COLO668 (cell line): Measurements from ENCODE around the gene PEX11B.

Source experiments
- DNase-seq: peaks from one replicate; lab custom pipeline; 2025; ENCODE audit not compliant: unreplicated experiment; lab: John Stamatoyannopoulos, UW

The PEX11B gene, protein sequence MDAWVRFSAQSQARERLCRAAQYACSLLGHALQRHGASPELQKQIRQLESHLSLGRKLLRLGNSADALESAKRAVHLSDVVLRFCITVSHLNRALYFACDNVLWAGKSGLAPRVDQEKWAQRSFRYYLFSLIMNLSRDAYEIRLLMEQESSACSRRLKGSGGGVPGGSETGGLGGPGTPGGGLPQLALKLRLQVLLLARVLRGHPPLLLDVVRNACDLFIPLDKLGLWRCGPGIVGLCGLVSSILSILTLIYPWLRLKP

DNA sequence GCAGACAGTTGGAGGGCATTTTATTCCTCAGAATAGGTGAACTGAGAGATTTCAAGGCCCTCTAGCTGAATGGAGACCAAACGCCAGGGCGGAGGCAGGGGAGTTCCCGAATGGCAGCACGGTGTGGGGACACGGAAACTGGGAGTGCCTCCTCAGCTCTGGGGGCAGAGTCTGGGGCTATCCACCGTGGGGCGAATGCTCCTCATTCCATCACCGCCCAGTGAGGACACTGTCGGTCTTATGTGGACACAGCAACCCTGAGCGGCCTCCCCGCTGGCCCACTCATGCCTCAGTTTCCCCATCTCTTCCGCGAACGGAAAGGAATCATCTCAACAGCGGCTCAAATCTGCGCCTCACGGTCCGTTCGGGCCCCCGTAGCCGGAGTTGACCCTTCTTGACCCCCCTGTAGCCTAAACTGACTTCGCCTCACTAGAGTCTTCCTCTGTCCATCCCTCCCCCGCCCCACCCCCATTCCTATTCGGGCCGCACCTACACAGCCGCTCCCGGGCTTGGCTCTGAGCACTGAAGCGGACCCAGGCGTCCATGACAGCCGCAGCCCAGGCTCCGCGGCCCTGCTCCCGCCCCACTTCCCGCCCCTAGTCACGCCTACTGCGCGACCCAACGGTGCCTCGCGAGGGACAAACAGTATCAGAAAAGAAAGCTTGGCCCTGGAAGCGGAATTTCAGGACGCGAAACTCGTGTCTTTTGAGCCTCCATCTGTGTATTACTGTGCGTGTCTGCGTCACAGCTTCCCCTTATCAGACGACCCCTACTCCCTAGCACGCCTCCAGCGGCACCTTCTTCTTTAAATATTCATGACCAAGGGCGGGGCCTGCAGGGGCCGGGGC, at the start of gene PEX11B:
Gene PEX11B, minus strand, starts transcription at position 574 of the 848 bp plus-strand sequence. Its CDS starts 29 bp downstream, at position 545.
- DNase-seq, result peak; percentile 91

DNA sequence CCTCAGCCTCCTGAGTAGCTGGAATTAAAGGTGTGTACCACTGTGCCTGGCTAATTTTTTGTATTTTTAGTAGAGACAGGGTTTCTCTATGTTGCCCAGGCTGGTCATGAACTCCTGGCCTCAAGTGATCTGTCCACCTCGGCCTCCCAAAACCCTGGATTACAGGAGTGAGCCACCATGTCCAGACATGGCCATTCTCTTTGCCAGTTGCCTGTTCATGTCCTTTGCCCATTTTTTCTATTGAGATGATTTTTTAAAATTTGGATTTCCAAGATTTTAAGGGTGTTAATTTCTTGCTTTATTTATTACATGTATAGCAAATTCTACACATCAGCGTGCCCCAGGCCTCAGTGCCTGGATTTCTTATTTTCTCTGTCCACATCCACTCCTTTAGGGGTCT, 48.8 kb upstream of the PEX11B start:
- no peak for DNase-seq

DNA sequence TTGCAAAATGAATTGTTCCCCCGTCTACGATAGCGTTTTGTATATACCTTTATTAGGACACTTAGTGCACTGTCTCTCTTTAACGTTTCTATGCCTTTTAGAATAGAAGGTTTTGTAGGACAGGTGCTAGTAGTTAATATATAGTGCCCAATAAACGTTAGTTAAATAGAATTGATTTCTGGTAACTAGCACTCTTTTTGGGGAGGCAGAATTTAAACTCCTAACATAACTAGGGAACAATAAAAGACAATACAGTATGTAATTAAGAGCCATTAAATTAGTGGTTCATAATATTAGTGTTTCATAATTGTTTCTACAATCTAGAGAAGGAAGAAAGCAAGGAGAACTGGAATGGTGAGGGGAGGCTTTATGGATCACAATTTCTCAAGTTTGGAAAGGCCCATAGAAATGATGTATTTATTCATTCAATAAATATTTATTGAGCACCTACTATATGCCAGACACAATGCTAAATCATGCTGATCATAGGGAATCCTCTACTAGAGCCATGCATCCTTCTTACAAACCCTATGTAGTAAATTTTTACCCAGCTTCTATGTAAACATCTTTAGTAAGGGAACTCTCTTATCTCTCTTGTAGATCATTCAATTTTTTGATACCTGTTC, 46.7 kb upstream of the PEX11B start:
- DNase-seq, result no peak

DNA sequence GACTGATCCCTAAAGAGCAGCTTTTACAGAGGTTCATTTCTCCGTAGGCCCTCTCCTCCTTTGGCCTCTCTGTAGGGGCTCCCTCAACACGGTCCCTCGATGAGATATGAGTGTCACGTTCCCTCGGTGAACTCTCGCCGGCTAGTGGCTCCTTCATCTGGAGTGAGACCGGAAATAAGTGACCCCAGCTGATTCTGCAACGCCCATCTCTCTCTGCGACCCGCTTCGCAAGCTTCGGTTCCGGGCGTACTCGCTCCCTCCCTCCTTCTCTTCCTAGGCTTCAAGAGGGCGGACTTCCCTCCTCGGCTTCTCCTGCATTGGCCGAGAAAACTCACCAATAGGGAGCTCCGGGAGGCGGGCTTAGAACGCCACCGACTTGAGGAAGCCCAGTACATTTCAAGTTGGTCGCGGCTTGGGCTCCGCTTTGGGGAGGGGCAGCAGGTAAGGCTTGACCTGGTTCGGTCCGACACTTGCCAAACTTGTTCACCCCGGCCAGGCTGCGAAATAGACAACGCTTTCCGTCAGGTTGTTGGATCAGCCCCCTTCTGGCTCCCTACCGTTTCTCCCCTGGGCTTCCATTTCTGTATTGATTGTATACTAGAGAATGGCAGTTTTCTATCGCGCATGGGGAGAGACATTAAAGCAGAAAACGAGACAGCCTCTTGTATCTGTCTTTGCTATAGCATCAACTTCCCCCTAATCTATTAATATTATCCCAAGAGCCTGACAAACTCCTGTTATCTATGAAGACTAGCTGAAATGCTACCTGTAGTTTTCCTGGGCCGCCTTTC, 46.0 kb upstream of the PEX11B start, which contains the start of the genes ANKRD34A and POLR3GL:
Gene ANKRD34A, minus strand, starts transcription at position 248 of the 791 bp plus-strand sequence. CDS start 2,816 bp downstream, outside the sequence.
Gene POLR3GL, plus strand, starts transcription at position 363 of the 791 bp plus-strand sequence. CDS start 10,176 bp downstream, outside the sequence.
- peak; percentile 94 for DNase-seq

DNA sequence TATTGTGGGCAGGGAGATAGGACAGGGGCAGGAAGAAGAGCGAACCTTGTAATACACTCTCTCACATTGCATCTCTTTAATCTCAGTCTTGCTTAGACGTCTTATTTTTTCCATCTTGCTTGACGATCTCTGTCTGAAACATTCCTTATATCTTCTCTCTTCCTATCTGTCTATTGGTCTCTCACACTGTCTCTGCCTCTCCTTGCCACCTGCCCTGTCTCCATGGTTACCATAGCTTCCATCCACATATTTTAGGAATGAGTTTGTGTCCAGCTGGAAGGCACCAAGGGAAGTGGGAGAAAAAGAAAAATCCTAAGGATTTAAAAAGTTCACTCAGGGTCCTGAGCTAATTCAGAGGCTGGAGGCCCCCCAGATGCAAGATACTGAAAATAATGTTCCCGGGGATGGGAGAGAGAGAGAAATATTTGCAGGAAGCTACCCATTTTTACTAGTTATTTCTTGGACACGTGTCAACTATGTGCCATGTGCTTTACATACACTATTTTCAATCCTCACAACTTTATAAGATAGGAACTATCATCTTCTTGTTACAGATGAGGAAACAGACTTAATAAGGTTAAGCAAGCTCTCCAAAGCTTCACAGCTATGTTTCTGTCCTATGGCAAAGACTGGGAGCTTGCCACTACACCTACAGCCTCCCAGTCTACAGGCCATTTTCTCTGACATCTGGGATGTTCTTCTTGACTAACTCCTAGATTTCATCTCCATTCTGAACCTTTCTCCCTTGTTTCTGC, 44.9 kb upstream of the PEX11B start:
- peak; percentile 46 for DNase-seq

DNA sequence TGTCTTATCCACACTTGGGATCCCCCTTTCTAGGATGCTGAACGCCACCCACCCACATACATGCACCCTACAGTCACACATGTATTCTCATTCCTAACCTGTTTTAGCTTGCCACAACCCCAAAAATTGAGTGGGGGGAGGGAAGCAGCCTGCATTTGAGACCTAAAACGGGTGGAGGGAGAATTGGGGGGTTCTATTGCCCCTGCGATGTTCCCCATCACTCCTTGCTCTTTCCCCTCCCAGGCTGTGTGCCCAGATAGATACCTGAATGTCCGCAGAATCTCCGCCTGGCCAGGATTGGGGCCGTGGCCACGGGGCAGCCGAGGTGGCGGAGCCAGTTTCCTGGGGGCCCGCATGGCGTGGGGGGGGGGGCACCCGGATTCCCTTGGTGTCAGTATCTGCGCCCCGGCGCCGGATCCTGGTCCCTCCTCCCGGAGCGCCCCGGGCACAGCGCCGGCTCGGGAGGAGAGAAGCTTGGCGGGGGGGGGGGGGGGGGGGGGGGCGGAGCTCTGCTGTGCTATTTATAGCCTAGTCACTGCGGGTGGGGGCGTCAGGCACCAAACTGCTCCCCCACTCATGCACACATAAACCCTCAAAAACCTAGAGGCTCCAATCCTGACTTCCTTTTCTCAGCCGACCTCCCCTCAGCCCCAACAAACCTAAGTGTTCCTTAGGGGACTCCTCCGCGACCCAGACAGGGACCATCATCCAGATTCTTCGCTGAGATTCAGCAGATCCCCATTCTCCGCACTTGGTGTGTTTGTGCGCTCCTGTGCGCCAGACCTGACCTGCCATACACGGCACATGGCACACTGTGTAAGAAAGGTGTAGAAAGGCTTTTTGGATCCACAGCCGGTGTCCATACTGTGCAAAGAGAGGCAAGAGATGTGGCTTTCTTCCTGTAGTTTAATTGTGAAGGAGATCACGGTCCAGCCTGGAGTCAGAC, 43.9 kb upstream of the PEX11B start:
- peak; percentile 43 for DNase-seq

DNA sequence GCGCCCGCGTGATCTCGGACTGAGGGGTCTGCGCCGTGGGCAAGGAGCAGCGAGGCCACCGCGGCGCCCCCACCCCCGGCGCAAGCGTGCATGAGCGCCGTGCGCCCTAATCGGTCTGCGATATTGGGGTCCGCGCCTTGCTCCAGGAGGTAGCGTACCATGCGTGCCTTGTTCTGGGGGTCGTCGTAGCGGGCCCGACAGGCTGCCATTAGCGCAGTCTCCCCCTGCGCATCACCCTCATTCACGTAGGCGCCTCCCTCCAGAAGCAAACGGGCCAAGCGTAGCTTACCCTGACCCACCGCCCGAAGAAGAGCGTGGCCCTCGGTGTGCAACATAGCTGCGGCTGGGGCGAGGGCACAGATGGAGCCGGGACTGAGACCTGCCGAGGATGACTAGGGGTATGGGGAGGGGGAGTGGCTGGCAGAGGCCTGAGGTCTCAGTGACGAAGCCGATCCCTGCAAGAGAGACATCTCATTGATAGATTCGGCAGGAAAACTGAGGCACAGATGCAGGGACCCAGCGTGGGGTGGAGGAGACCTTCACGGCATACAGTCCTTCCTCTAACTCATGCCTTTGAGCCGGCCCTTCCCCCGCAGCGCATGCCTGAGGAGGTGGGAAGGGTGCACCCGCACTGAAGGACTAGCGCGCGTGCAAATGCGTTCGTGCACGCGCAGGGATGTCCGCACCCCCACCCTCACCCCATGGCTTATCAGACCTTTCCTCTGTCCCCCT, 43.1 kb upstream of the PEX11B start:
- DNase-seq, result peak; percentile 52

DNA sequence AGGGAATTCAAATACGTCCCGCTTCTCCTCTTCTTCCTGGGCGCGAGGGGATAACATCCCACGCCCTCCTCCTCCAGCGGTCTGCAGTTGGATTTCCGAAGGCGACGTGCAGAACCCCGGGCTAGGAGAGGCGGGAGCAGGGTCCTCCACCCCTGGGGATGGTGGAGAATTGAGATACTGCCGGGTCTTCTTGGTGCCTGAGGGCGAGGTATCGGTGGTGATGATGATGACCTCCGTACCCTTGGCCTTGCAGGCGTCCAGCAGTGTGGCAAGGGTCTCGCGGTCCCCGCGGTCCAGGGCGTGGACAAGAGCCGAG, 42.5 kb upstream of the PEX11B start:
- DNase-seq, result no peak

DNA sequence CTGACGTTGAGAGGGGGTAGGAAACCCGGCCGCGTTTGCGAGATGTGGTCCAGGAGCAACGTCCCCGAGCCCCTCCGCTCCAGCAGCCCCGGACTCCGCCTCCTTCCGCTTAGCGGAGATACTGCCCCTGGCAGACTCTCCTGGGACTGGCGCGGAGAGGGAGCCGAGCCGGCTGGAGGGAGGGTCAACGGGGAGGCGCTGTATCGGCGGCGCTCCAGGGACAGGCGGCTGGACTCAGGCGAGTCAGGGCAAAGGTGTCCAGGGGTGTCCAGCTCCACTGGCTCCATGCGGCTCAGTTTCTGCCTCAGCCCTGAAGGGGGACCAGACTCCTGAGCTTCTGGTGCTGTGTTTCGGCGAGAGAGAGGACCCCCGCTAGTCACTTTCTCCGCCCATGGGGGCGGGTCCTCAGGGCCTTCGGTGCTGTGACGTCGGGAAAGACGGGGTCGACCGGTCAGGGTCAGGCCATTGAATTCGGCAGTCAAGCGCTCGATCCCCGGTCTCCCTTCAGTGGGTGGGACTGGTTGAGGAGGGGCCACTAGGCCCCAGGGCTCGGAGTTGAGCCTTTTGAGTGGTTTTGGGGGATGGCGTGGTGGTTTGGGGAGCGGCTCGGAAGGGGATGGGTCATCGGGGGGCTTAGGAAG, 42.1 kb upstream of the PEX11B start:
- DNase-seq, result peak; percentile 69

DNA sequence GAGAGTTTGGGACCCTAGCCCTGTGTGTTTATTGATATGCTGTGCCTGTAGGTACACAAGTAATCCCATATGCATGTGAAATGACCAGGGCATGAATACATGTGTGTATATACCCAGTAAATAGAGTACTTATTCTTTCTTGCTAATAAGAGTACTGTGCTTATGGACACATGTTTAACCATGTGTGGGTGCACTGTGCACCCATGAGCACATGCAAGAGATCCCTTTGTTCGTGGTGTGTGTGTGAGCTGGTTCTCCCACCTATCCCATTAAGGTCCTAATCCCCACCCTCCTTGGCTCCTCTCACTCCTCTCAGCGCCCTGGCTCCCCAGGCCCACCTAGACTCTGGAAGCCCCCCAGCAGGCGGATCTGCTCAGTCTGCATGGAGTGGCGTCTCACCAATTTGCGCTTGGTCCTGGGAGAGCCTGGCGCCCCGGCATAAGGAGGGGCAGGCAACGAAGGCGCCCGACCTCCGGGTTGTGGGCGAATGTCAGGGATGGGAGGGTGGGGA, 41.5 kb upstream of the PEX11B start:
- DNase-seq, result no peak

DNA sequence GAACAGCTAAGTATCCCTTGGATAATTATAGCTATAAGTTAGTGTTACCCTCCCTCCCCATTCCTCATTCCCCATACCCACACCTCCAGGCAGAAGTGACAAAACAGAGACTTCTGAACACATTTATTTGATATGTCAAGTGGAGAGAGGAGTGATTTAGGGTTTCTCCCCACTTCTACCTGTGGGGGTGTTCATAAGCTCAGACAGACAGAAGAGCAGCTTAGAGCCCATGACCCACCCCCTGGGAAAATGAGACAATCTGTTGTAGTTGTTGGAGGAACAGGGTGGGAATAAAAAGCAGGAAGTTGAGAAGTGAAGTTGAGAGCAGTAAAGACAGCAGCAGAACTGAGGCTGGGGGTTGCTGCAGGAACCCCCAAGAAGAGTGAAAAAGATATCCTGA, 40.8 kb upstream of the PEX11B start:
- DNase-seq, result no peak

DNA sequence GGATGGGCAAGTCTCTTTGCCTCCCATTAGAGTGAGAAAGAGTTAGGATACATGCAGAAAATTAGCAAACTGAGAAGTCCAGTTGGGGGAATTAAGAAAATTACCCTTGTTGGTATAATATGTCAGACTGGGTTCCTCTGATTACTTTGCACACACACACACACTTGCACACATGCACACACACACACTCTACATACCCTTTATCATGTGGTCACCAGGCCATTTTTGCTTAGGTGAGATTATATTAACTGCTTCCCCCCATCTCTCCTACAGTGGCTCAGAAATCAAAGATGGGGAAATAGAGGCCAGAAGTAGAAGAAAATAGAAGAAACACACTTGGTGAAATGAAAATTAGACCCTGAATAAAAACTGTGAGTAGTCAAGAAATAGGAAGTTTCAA, 40.2 kb upstream of the PEX11B start:
- no peak for DNase-seq

DNA sequence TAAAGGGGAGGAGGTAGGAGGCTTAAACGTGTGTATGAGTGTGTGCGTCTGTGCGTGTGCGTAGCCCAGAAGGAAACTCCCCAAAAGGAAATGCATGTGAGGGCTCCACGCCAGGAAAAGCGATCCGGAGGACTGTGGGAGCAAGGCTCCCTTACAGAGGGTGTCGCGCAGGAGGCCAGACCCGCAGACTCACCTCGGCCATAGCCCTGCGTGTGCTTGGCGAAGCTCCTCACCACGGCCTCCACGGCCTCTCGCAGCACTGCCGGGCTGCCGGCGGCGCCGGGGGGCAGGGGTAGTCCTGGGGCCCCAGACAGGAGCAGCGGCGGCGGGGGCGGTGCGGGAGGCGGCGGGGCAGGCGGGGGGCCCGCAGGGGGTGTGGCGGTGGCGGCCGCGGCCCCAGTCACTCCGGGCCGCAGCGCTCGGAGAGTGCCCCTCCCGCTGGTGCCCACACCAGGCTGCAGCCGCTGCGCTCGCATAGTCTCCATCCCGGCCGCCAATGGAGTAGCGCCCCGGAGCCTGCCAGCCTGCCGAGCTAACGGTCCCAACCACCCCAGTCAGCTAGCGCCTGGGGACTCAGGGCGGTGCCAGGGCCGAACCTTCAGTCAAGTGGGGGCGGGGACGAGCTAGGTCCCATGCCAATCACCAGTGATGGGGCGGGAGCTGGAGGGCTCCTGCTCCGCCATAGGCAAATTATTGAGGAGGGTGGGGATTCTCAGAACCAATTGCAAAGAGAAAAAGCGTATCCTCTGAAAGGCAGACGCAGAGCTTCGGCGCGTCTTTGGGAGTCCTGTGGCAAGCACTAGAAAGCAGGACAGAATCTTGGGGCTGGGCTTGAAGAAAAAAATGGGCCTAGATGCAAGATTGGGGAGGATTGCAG, 39.2 kb upstream of the PEX11B start, which contains the start of gene LIX1L:
Gene LIX1L, minus strand, starts transcription at position 575 of the 877 bp plus-strand sequence. Its CDS starts 90 bp downstream, at position 485.
- DNase-seq, result peak; percentile 96

DNA sequence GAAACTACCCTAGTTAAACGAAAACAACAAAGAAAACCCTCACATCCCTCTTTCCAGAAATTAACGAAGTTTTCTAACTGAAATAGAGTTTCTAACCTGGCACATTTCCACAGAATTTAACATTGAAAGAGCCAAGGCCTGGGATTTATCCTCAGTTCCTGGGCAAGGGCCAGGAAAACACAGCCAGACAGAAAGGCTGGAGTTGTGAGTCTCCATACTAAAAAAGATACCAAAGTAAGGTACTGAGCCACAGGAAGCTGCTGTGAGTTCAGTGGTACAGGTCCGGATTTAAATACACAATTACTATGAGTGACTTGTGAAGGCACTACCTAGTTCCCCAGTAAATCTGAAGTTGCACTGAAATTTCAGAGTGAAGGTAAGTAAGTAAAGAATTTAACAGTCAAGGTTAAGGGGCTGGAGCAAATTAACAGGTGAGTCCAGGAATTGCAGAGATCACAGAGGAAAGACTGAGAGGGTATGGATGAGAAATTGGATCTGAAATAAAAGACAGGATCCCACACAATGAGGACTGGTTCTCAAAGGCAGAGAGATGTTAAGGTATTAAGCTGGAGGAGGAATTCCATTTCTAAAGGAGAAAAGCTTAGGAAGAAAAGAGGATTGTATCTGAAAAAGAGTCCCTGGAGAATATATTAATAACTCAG, 38.4 kb upstream of the PEX11B start:
- DNase-seq, result no peak

DNA sequence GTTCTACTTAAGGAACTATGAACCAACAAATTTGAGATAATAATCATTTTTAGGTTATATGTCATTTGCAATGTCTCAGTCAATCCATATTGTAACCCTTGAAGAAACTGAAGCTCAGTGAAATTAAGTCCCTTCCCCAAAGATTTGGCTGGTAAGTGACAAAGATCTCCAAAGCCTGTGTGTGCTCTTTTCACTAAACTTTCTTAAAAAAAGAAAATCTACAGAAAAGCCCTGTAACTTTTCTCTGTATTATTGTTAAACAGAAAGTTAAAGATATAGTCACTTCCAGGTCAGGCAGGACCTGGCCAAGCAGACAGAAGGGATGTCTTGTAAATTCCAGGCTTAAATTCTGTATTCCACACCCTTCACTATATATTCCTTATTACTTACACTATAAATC, 37.8 kb upstream of the PEX11B start:
- no peak for DNase-seq

DNA sequence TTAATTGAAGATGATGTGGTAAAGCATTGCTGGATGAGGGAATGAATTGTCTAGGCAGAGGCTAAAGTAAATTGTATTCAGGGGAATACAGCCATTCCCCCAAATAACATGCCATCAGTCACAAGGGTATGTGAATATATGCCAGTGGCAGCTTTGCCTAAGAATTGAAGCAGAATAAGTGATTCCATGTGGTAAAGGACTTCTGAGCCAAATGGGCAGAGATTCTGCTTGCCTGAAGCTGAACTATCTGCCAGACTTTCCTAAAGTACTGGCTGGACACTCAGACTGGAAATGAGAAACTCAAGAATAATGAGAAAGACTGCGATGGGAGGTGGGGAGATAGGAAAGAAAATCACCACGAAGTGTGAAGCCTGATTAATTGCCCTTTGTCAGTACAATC, 36.9 kb upstream of the PEX11B start:
- DNase-seq, result no peak
